ENCODE measurements around the gene MYO1B.

MYO1B gene

DNA sequence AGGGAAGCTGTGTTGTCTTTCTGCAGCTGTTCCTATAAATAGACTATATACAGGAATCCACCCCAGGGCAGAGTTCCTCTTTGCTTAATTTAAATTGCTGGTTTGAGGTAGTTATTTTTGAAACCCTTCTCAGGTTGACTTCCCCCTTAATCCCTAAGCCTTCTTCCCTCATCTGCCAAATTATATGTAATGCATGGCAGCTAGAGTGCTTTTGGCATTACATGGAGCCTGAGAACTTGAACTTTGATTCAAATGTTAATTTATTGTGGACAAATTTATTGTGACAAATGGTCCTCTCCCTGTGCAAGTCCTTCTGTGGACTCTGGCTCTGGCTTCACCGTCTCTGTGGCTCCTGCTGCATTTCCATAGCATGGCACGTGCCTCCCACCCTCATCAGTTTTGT, 29.2 kb downstream of the MYO1B start:
- peaks cover 13% of the 10 kb centered on the region for H3K27me3 ChIP-seq (ENCODE audit: insufficient read depth, low read length)
- H3K36me3 ChIP-seq (ENCODE audit: insufficient read depth, low read length) = peaks cover 14% of the 10 kb centered on the region
- H3K4me3 ChIP-seq (ENCODE audit: low read length) = no peak overlapping the region
- no peaks in the 10 kb centered on the region for H3K9me3 ChIP-seq (ENCODE audit: low read length)
- H2AFZ ChIP-seq (ENCODE audit: low read depth, low read length) = no peak overlapping the region
- peaks cover 14% of the 10 kb centered on the region for H3K4me1 ChIP-seq (ENCODE audit: insufficient read depth, low read length)

DNA sequence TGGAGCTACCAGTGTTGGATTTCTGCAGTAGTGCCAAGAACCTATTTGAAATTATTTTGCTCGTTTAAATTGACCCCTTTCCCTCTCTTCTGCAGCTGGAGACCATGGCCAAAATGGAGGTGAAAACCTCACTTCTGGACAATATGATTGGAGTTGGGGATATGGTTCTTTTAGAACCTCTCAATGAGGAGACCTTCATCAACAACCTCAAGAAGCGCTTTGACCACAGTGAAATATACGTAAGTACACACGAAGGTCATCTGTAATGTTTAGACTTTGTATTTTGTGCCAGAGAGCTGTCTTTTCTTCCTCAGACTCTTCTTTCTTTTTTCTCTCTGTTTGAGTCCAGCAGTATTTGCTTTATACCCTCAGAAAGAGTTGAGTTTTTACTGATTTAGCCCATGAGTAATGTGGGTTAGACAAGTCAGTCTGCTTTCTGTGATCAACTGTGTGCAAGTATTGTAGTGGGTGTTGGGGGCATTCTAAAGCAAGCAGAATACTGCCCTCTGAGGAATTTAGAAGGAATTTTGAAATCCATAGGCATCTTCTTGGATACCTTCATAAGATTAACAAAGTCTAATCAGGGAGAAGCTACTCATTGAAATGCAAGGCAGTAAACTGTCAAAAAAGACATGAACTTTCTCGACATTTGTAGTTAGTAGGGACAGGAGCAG, 31.7 kb downstream of the MYO1B start:
- H3K4me3 ChIP-seq (ENCODE audit: low read length) = no peak overlapping the region
- H3K4me1 ChIP-seq (ENCODE audit: insufficient read depth, low read length) = no peaks in the 10 kb centered on the region
- H3K9me3 ChIP-seq (ENCODE audit: low read length) = no peaks in the 10 kb centered on the region
- H3K36me3 ChIP-seq (ENCODE audit: insufficient read depth, low read length) = peaks cover 14% of the 10 kb centered on the region
- H2AFZ ChIP-seq (ENCODE audit: low read depth, low read length) = no peak overlapping the region
- H3K27me3 ChIP-seq (ENCODE audit: insufficient read depth, low read length) = peaks cover 13% of the 10 kb centered on the region

DNA sequence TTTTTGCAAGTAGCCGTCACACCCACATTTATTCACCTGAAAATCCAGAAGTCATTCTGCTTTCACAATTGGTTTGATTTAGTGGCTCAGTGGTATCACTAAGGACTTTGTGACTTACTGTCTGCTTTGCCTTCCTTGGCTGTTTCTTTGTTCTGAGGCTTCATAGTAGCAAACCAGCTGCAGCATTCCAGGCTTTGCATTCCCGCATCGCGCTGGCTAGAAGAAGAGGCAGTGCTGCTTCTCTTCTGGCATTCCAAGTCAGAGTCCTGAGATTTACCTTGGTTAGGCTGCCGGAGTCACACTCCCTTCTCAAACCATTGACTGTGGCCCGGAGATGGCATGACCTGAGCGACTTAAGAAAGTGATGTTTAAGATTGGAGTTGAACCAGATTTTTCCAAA, 35.1 kb downstream of the MYO1B start:
- Histone ChIP-seq H3K4me3 (ENCODE audit: low read length) (no peak overlapping the region), H3K4me1 (ENCODE audit: insufficient read depth, low read length) (no peaks in the 10 kb centered on the region), H2AFZ (ENCODE audit: low read depth, low read length) (no peak overlapping the region), H3K9me3 (ENCODE audit: low read length) (no peaks in the 10 kb centered on the region), H3K27me3 (ENCODE audit: insufficient read depth, low read length) (peaks cover 5% of the 10 kb centered on the region), H3K36me3 (ENCODE audit: insufficient read depth, low read length) (peaks cover 17% of the 10 kb centered on the region)

DNA sequence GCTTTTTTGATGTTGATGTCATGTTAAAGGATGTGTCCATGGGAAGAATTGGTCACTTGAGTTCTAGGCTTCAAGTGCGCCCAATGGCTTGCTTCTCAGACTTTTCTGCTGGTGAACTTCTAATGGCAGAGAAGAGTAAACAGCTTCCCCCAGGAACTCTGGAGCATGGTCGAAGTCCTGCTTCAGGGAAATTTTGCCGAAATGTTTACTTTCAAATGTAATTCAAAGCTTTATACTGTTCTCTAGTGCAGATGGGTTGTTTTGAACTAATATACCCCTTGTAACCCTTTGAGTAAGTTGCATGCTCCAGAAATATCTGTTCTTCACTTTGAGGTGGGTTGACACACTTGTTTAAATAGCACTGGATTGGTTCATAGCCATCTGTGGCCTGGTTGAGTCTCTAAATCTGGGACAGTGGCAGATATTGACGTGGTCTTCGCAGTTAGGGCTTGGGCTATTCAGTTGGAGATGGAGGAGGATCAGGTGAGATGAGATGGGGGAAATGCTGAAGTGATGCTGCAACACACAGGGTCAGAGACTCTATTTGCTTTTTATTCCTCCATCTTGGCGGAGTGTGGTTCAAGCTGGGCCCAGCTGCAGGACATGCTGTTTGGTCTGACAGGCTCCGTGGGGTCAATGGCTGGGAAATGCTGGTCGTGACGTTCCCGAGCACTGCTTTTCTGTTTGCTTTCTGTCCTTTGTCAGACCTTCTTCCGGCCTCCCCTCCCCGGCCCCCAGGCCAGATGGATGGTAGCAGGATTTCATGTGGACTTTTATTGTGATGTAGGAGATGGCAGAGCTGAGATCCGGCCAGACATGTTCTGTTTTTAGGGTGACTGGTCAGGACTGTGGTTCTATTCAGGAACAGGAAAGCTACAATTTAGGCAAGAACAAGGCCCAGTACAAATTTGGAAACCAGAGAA, 35.9 kb downstream of the MYO1B start:
- no peaks in the 10 kb centered on the region for H3K9me3 ChIP-seq (ENCODE audit: low read length)
- no peak overlapping the region for H2AFZ ChIP-seq (ENCODE audit: low read depth, low read length)
- H3K27me3 ChIP-seq (ENCODE audit: insufficient read depth, low read length) = peaks cover 5% of the 10 kb centered on the region
- H3K36me3 ChIP-seq (ENCODE audit: insufficient read depth, low read length) = peaks cover 17% of the 10 kb centered on the region
- no peaks in the 10 kb centered on the region for H3K4me1 ChIP-seq (ENCODE audit: insufficient read depth, low read length)
- H3K4me3 ChIP-seq (ENCODE audit: low read length) = no peak overlapping the region

DNA sequence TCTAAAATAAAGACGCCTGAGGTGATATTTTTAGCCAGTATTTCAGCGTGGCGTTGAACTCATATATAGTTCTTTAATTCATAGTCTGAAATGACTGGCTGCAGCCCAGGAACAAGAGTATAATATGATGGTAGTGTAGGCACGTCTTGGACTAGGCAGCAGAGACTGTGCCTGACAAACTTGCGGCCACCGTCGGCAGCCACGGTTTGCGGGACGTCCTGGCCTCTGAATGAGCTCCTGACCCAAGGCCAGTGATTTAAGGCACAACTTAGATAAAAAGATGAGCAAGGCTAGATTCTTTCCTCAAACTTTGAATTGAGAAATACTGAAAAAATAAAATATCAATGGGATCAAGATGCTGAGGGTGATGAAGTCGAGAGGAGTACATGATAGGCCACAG, 40.0 kb downstream of the MYO1B start:
- no peaks in the 10 kb centered on the region for H3K27me3 ChIP-seq (ENCODE audit: insufficient read depth, low read length)
- H2AFZ ChIP-seq (ENCODE audit: low read depth, low read length) = no peak overlapping the region
- H3K4me3 ChIP-seq (ENCODE audit: low read length) = no peak overlapping the region
- H3K36me3 ChIP-seq (ENCODE audit: insufficient read depth, low read length) = peaks cover 3% of the 10 kb centered on the region
- no peaks in the 10 kb centered on the region for H3K9me3 ChIP-seq (ENCODE audit: low read length)
- peaks cover 3% of the 10 kb centered on the region for H3K4me1 ChIP-seq (ENCODE audit: insufficient read depth, low read length)

DNA sequence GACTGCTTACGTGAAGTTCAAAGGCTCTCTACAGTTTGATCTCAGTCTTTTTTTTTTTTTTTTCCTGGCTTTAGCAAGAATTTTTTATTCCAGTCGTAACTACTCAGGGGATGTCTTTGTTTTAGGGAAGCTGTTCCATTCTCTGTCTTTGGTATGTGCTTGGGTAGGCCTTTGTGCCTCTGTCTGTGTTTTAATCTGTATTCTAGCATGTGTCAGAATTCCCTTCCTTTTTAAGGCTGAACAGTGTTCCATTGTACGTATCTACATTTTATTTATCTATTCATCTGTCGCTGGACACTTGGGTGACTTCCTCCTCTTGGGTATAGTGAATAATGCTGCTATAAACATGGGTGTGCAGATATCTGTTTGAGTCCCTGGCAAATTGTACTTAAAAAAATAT, 42.6 kb downstream of the MYO1B start:
- Histone ChIP-seq H3K4me1 (ENCODE audit: insufficient read depth, low read length) (peaks cover 3% of the 10 kb centered on the region), H3K4me3 (ENCODE audit: low read length) (no peak overlapping the region), H3K9me3 (ENCODE audit: low read length) (no peaks in the 10 kb centered on the region), H3K36me3 (ENCODE audit: insufficient read depth, low read length) (peaks cover 3% of the 10 kb centered on the region), H2AFZ (ENCODE audit: low read depth, low read length) (no peak overlapping the region), H3K27me3 (ENCODE audit: insufficient read depth, low read length) (no peaks in the 10 kb centered on the region)

DNA sequence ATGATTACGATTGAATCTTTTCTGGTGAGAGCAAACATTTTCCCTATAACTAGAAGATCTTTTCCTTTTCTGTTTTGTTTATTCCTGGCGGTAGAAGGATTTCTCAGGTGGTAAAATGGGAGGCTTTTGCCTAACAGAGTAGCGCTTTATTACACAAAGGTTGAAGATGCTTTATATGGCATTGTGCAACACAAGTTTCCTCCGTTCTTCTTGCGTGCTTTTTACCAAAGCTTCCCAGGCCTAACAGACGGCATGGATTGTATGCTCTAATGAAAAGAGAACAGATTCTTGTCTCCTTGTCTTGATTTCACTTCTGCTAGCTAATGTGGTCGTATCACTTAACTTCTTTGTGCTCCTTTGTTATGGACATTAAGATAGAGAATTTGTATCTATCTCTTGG, 43.8 kb downstream of the MYO1B start:
- no peaks in the 10 kb centered on the region for H3K9me3 ChIP-seq (ENCODE audit: low read length)
- no peak overlapping the region for H2AFZ ChIP-seq (ENCODE audit: low read depth, low read length)
- peaks cover 3% of the 10 kb centered on the region for H3K4me1 ChIP-seq (ENCODE audit: insufficient read depth, low read length)
- no peaks in the 10 kb centered on the region for H3K36me3 ChIP-seq (ENCODE audit: insufficient read depth, low read length)
- no peak overlapping the region for H3K4me3 ChIP-seq (ENCODE audit: low read length)
- H3K27me3 ChIP-seq (ENCODE audit: insufficient read depth, low read length) = no peaks in the 10 kb centered on the region

DNA sequence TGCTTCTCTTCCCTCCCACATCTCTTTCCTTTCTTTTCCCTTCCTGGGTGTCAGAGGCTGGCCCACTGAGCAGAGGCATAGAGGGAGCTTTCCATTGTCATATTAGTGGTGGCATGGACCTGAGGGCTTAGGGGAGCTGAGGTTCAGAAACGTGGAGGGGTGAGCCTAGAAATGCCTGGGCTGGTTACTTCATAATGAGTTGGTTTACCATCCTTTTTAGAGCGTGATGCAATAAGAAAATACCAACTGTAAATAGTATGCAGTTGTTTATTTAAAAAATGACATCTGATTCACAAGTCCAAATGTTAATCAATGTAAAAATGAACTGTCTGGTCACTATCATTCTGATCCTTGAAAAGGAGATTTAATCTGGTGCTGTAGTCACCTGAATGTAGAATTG, 46.3 kb downstream of the MYO1B start:
- Histone ChIP-seq H3K4me3 (ENCODE audit: low read length) (no peak overlapping the region), H2AFZ (ENCODE audit: low read depth, low read length) (no peak overlapping the region), H3K27me3 (ENCODE audit: insufficient read depth, low read length) (no peaks in the 10 kb centered on the region), H3K4me1 (ENCODE audit: insufficient read depth, low read length) (peaks cover 3% of the 10 kb centered on the region), H3K9me3 (ENCODE audit: low read length) (no peaks in the 10 kb centered on the region), H3K36me3 (ENCODE audit: insufficient read depth, low read length) (no peaks in the 10 kb centered on the region)

DNA sequence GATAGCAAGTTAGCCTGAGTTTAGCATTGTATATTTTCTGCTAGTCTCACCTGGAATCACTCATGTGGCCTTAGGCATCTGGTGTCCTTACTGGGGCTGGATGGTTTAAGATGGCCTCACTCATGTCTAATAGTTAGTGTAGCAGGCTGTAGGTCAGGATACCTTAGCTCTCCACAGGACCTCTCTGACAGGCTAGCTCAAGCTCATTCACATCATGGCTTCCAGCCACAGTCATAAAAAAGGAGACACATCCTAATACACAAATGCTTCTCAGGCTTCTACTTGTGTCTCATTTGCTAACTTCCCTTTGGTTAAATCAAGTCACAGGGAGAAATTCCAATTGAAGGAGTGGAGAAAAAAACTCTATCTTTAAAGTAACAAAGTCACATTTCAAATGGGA, 47.7 kb downstream of the MYO1B start:
- H3K4me1 ChIP-seq (ENCODE audit: insufficient read depth, low read length) = no peaks in the 10 kb centered on the region
- H2AFZ ChIP-seq (ENCODE audit: low read depth, low read length) = no peak overlapping the region
- no peaks in the 10 kb centered on the region for H3K9me3 ChIP-seq (ENCODE audit: low read length)
- H3K4me3 ChIP-seq (ENCODE audit: low read length) = no peak overlapping the region
- no peaks in the 10 kb centered on the region for H3K36me3 ChIP-seq (ENCODE audit: insufficient read depth, low read length)
- H3K27me3 ChIP-seq (ENCODE audit: insufficient read depth, low read length) = no peaks in the 10 kb centered on the region

DNA sequence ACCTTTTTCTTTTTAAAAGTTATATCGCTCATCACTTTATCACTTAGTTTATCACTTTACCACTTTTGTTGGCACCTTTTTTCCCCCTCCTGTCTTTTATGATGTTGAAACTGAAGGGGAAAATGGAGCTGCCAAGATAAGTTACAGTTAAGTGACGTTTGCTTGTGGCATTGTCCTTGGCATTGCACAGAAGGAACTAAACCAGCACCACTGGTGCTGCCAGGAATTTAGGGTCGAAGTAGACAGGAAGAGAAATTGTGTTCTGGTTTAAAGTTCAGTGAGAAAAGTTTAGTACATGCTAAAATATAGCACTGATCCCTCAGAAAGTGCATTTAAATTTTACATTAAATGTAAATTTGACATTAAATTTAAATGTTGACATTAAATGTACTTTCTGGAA, 49.9 kb downstream of the MYO1B start:
- Histone ChIP-seq H3K9me3 (ENCODE audit: low read length) (no peaks in the 10 kb centered on the region), H3K4me1 (ENCODE audit: insufficient read depth, low read length) (no peaks in the 10 kb centered on the region), H3K36me3 (ENCODE audit: insufficient read depth, low read length) (no peaks in the 10 kb centered on the region), H3K27me3 (ENCODE audit: insufficient read depth, low read length) (no peaks in the 10 kb centered on the region), H2AFZ (ENCODE audit: low read depth, low read length) (no peak overlapping the region), H3K4me3 (ENCODE audit: low read length) (no peak overlapping the region)

DNA sequence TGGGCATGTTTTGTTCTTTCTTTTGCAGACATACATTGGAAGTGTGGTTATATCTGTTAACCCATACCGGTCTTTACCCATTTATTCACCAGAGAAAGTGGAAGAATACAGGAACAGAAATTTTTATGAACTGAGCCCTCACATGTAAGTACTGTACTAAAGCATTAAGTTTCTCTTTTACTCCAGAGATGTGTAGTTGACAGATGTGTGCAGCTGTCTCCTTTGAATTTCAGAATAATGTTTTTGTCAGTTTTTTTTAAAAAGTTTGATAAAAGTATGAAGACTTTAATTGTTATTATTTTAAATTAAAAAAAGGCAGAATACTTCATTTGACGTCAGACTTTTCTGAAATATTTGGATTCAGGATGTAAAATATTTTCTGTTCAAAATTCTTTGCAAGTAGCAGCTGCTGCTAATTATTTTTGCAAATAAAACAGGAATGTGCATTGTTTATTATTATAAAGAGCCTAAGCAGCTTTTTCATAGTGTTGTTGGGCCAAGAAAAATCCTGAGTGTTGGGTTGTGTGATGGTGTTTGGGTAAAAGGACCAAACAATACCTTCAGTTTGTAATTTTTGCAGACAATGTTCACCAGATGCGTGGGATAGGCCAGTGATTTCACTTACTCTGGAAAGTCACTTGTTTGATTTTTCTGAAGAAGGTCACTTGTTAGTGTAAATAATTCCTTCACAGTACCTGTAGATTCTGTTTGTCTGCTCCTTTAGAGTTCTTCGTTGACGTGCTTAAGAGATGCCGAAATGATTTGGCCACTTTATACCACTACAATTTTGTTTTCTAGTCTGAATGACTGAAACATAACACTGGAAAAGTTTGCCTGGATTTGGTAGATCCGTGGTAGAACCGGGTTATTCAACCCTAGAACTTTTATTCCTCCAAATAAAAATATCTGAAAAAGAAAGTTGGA, 51.1 kb downstream of the MYO1B start:
- H3K36me3 ChIP-seq (ENCODE audit: insufficient read depth, low read length) = no peaks in the 10 kb centered on the region
- H3K9me3 ChIP-seq (ENCODE audit: low read length) = no peaks in the 10 kb centered on the region
- no peaks in the 10 kb centered on the region for H3K27me3 ChIP-seq (ENCODE audit: insufficient read depth, low read length)
- H2AFZ ChIP-seq (ENCODE audit: low read depth, low read length) = no peak overlapping the region
- no peaks in the 10 kb centered on the region for H3K4me1 ChIP-seq (ENCODE audit: insufficient read depth, low read length)
- no peak overlapping the region for H3K4me3 ChIP-seq (ENCODE audit: low read length)

DNA sequence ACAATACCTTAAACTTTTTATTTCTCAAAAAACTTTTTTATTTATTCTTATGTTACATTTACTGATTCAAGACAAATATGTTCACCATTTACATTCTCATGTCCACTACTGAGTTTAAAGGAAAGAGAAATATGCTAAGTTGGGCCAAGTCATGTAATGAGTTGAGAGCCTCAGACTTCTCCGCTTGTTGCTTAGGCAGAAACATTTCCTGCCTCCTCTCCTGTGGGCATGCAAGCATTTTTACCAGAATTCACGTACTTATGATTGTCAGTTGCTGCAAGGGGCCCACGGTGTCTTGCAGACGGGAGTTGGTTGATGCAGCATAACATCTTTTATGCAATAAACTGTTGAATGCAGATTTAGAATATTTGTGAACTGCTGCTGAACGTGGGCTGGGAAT, 51.8 kb downstream of the MYO1B start:
- Histone ChIP-seq H3K36me3 (ENCODE audit: insufficient read depth, low read length) (no peaks in the 10 kb centered on the region), H3K9me3 (ENCODE audit: low read length) (no peaks in the 10 kb centered on the region), H3K4me1 (ENCODE audit: insufficient read depth, low read length) (no peaks in the 10 kb centered on the region), H2AFZ (ENCODE audit: low read depth, low read length) (no peak overlapping the region), H3K27me3 (ENCODE audit: insufficient read depth, low read length) (no peaks in the 10 kb centered on the region), H3K4me3 (ENCODE audit: low read length) (no peak overlapping the region)

DNA sequence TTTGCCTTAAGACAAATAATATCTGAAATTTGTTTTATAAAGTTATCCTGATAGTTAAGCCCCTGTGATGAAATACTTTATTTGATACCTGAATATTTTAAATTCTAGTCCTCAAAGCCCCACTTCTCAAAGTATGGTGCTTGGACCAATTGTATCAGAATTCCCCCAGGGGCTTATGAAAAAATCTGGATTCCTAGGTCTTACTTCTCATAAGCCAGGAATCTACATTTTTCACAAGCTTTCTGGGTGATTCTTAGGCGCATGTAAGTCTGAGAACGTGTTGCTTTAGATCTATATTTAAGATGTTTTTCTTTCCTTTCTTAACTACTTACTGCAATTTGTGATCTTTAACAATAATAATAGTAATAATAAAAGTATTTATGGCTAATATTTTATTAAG, 53.1 kb downstream of the MYO1B start:
- Histone ChIP-seq H3K4me1 (ENCODE audit: insufficient read depth, low read length) (no peaks in the 10 kb centered on the region), H3K36me3 (ENCODE audit: insufficient read depth, low read length) (no peaks in the 10 kb centered on the region), H2AFZ (ENCODE audit: low read depth, low read length) (no peak overlapping the region), H3K9me3 (ENCODE audit: low read length) (no peaks in the 10 kb centered on the region), H3K27me3 (ENCODE audit: insufficient read depth, low read length) (no peaks in the 10 kb centered on the region), H3K4me3 (ENCODE audit: low read length) (no peak overlapping the region)
